Mucosa of descending colon (tissue), 3 donors: Measurements from ENCODE around the gene MEG3. TPM values are rescaled to one million over a fixed set of nuclear protein-coding genes. Genes with fewer than 3 reads are reported as not detected.

Experiments
- ATAC-seq: fragments of 200-7000 bp; cut with Tn5 transposase; one replicate; pipeline ENCODE4 v1.9.1; 2020; ENCODE audit warnings: mild to moderate bottlenecking, moderate library complexity
- DNase-seq, 3 donors: peaks; one replicate each; pipeline ENCODE4 v3.0.0-alpha.2; 2020
- H3K36me3 ChIP-seq: fragments of 200-600 bp; one replicate; pipeline ENCODE4 v1.8.0; 2021; ENCODE audit warnings: low read depth, mild to moderate bottlenecking
- H3K4me1 ChIP-seq: fragments of 200-600 bp; one replicate; pipeline ENCODE4 v1.8.0; 2021; ENCODE audit warnings: low read depth, mild to moderate bottlenecking
- H3K4me3 ChIP-seq: fragments of 200-600 bp; one replicate; pipeline ENCODE4 v1.8.0; 2021; ENCODE audit warnings: mild to moderate bottlenecking
- H3K9me3 ChIP-seq: fragments of 200-600 bp; one replicate; pipeline ENCODE4 v1.8.0; 2021; ENCODE audit warnings: mild to moderate bottlenecking
- intact Hi-C, 2 donors: fragments of 100-400 bp; cut with DNase I in 1 of 2; cut with micrococcal nuclease in 1 of 2; formaldehyde crosslinking; loops; one replicate each; pipeline versions ENCODE4 v1.11.0 to v1.11.1; 2022; cut with DNase I, micrococcal nuclease
- total RNA-seq, 3 donors: library from RNA; stranded (reverse); fragmentation: NEBNext Ultra II Directional in 2 of 3; extraction: Animal tissue kit (Norgen Biotek cat#: 25700) in 2 of 3; gene quantifications; one replicate each; pipeline versions ENCODE4 v1.2.1 to v1.2.4, GENCODE V29; 2021 to 2023
- TF ChIP-seq, protein P1 (sequence below): fragments of 200-600 bp; IDR thresholded peaks from one replicate; pipeline ENCODE4 v1.8.0; 2022; ENCODE audit warnings: antibody characterized with exemption, mild to moderate bottlenecking
- donor health status: DM: no; HTN: no; CAD: no; lungs with moderate emphysema.
- donor health status: DM: no; HTN: no; CAD: no.
- donor health status: DM: no; HTN: yes; CAD: no.

Gene MEG3
- total RNA-seq, 3 donors from 2014 or later: 13.8 to 32.2 (median 16.4) TPM

DNA sequence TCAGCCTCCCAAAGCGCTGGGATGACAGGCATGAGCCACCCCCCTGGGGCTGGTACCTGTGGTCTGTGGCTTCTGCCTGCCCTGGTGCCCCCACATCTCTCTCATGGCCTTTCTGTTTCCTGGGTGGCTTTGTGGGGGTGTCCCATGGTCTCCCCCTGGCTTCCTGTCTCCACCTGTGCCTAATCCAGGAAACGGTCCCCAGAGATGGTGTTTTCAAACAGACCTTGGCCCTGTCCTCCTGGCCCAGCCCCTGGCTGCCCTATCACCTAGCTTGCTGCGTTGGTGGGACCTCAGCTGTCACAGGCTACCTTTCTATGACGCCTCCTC, 18.1 kb downstream of the MEG3 start:
- no peaks in the 10 kb centered on the region for H3K4me1 ChIP-seq
- no peaks in the 10 kb centered on the region for H3K9me3 ChIP-seq
- intact Hi-C loops: no loop called here
- peak in 1 of 3 donors; percentile 25 for DNase-seq
- ATAC-seq: no peak
- no peaks in the 10 kb centered on the region for H3K36me3 ChIP-seq
- TF ChIP-seq, protein P1, sequence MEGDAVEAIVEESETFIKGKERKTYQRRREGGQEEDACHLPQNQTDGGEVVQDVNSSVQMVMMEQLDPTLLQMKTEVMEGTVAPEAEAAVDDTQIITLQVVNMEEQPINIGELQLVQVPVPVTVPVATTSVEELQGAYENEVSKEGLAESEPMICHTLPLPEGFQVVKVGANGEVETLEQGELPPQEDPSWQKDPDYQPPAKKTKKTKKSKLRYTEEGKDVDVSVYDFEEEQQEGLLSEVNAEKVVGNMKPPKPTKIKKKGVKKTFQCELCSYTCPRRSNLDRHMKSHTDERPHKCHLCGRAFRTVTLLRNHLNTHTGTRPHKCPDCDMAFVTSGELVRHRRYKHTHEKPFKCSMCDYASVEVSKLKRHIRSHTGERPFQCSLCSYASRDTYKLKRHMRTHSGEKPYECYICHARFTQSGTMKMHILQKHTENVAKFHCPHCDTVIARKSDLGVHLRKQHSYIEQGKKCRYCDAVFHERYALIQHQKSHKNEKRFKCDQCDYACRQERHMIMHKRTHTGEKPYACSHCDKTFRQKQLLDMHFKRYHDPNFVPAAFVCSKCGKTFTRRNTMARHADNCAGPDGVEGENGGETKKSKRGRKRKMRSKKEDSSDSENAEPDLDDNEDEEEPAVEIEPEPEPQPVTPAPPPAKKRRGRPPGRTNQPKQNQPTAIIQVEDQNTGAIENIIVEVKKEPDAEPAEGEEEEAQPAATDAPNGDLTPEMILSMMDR: no peak
- no peak overlapping the region for H3K4me3 ChIP-seq

DNA sequence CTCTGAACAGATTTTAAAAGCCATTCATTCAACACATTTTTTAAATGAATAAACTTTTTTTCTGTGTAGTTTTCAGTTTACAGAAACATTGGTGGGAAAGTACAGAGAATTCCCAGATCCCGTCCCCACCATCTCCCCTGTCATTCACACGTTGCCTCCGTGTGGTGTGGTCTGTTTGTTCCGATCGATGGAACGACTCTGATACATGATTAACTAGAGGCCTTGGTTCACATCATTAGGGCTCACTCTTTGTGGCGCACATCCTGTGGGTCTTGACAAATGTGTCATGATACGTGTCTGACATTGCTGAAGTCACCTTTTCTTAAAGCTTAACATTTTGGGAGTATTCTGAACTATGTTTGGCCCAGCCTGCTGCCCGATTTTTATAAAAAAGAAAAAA, 18.5 kb downstream of the MEG3 start:
- TF ChIP-seq, protein P1: no peak
- Histone ChIP-seq H3K4me3 (no peak overlapping the region), H3K36me3 (no peaks in the 10 kb centered on the region), H3K9me3 (no peaks in the 10 kb centered on the region), H3K4me1 (no peaks in the 10 kb centered on the region)
- ATAC-seq (no peak), DNase-seq (no peak)
- intact Hi-C loops: no loop called here

DNA sequence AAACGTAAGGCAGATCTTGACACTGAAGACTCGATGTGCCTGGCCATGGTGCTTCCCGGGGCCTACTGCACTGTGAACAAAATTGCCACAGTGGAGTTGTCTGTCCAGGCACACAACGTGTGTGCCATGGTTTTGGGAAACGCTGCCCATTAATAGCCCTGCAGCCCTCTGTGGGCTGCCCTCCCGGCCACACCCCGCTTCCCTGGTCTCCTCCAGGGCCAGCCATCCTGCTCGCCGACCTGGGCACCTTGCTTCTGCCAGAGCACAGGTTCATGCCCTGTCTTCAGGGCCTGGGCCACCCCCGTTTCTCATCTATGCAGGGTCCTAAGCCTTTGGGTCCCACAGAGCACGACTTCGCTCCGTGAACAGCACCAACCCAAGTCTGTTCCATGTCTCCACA, 18.9 kb downstream of the MEG3 start:
- intact Hi-C loops: no loop called here
- DNase-seq (peak in 1 of 3 donors; percentile 23), ATAC-seq (no peak)
- no peak overlapping the region for H3K4me3 ChIP-seq
- TF ChIP-seq, protein P1: no peak
- H3K4me1 ChIP-seq: no peaks in the 10 kb centered on the region
- no peaks in the 10 kb centered on the region for H3K36me3 ChIP-seq
- H3K9me3 ChIP-seq: no peaks in the 10 kb centered on the region

DNA sequence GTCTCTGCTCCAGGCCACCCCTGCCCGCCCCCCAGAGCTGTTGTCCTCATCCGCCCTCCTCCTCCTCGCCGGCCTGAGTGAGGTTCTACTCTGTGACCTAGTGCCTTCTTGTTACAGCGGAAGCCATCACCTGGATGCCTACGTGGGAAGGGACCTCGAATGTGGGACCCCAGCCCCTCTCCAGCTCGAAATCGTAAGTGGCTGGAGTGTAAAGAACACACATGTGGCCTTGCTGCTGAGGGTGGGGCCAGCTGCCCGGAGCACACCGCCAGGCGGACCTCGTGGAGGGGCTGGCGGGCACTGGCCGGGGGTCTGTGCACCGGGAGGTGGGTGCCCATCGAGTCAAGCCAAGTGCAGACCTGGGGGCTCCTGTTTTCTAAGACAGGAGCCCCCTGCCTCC, 19.4 kb downstream of the MEG3 start:
- no peaks in the 10 kb centered on the region for H3K4me1 ChIP-seq
- TF ChIP-seq, protein P1: no peak
- no peak overlapping the region for H3K4me3 ChIP-seq
- H3K9me3 ChIP-seq: no peaks in the 10 kb centered on the region
- H3K36me3 ChIP-seq: no peaks in the 10 kb centered on the region
- intact Hi-C loops: no loop called here
- DNase-seq (peak in 2 of 3 donors; percentile 4 to 25), ATAC-seq (no peak)

DNA sequence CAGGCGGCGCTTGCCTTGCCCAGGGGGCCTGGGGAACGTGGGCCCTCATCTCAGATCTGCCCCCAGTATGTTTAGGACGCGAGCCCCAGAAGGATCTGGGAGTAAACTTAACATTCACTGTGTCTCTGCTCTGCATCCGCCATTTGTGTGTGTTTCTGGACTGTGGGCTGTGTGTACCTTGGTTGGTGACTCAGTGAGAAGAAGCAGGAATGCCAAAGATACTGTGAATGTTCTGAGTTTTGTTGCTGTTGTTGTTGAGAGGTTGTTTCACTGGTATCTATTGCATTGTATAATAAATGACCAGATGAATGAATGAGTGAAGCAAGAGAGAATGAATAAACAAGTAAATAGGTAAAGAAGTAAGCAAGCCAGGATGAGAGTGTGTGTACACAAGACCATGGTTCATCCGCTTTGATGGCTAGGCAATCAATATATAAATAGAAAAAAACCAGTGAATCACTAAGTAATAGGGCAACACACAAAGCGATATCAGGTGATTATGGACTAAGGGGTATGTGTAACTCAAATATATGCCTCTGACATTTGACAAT, 20.5 kb downstream of the MEG3 start:
- no peaks in the 10 kb centered on the region for H3K36me3 ChIP-seq
- DNase-seq: no peak
- intact Hi-C loops: no loop called here
- no peaks in the 10 kb centered on the region for H3K9me3 ChIP-seq
- ATAC-seq: no peak
- TF ChIP-seq, protein P1: no peak
- no peak overlapping the region for H3K4me3 ChIP-seq
- no peaks in the 10 kb centered on the region for H3K4me1 ChIP-seq
